Astrocyte (in vitro differentiated cells and primary cell): ENCODE results near the gene RNF111. TPM values are rescaled to one million over a fixed set of nuclear protein-coding genes. Genes with fewer than 3 reads are reported as not detected.

ENCODE experiments used
- DNase-seq: peaks from one replicate; pipeline ENCODE4 v3.0.0-alpha.2; 2010; ENCODE audit warnings: low read depth
- FAIRE-seq: peaks from 2 replicates; lab custom pipeline; 2011; peaks lifted over from hg19 to GRCh38; lab: Jason Lieb, UNC
- H2AFZ ChIP-seq: 2 replicates; pipeline ENCODE4 v1.6.0; 2012; ENCODE audit warnings: low read depth, low read length, inconsistent platforms
- H3K27ac ChIP-seq: 2 replicates; pipeline ENCODE4 v1.5.1; 2011; ENCODE audit warnings: low read depth, low read length, inconsistent platforms
- H3K27me3 ChIP-seq: 2 replicates; pipeline ENCODE4 v1.6.0; 2011; ENCODE audit warnings: low read length, inconsistent platforms; ENCODE audit not compliant: insufficient read depth
- H3K36me3 ChIP-seq: 2 replicates; pipeline ENCODE4 v1.5.1; 2011; ENCODE audit warnings: low read length, inconsistent platforms; ENCODE audit not compliant: insufficient read depth
- H3K4me1 ChIP-seq: 2 replicates; pipeline ENCODE4 v1.5.1; 2011; ENCODE audit warnings: low read length, inconsistent platforms; ENCODE audit not compliant: insufficient read depth
- H3K4me2 ChIP-seq: 2 replicates; pipeline ENCODE4 v1.6.0; 2012; ENCODE audit warnings: low read length, inconsistent platforms
- H3K4me3 ChIP-seq: 2 replicates; pipeline ENCODE4 v1.5.1; 2011; ENCODE audit warnings: low read depth, mild to moderate bottlenecking, low read length, inconsistent platforms; ENCODE audit not compliant: insufficient read depth
- H3K79me2 ChIP-seq: 2 replicates; pipeline ENCODE4 v1.6.0; 2012; ENCODE audit warnings: mild to moderate bottlenecking, low read length, inconsistent platforms; ENCODE audit not compliant: insufficient read depth
- H3K9ac ChIP-seq: 2 replicates; pipeline ENCODE4 v1.6.0; 2012; ENCODE audit warnings: mild to moderate bottlenecking, low read length, inconsistent platforms
- H3K9me3 ChIP-seq: 2 replicates; pipeline ENCODE4 v1.5.1; 2012; ENCODE audit warnings: low read depth, mild to moderate bottlenecking, low read length, inconsistent platforms; ENCODE audit not compliant: insufficient read depth
- H4K20me1 ChIP-seq: 2 replicates; pipeline ENCODE4 v1.6.0; 2012; ENCODE audit warnings: low read length, inconsistent platforms; ENCODE audit not compliant: insufficient read depth
- H3K27ac Mint-ChIP-seq: one replicate; pipeline ENCODE4 v1.8.0; 2021; ENCODE audit warnings: mild to moderate bottlenecking, mixed read lengths; ENCODE audit not compliant: unreplicated experiment
- H3K27me3 Mint-ChIP-seq: one replicate; pipeline ENCODE4 v1.8.0; 2021; ENCODE audit warnings: low read depth, mixed read lengths; ENCODE audit not compliant: unreplicated experiment
- H3K36me3 Mint-ChIP-seq: one replicate; pipeline ENCODE4 v1.8.0; 2021; ENCODE audit warnings: low read depth, mixed read lengths; ENCODE audit not compliant: unreplicated experiment
- H3K4me1 Mint-ChIP-seq: one replicate; pipeline ENCODE4 v1.8.0; 2021; ENCODE audit warnings: low read depth, mixed read lengths; ENCODE audit not compliant: unreplicated experiment
- H3K4me3 Mint-ChIP-seq: one replicate; pipeline ENCODE4 v1.8.0; 2021; ENCODE audit warnings: mild to moderate bottlenecking, moderate library complexity, mixed read lengths; ENCODE audit not compliant: unreplicated experiment
- H3K9me3 Mint-ChIP-seq: one replicate; pipeline ENCODE4 v1.8.0; 2021; ENCODE audit warnings: mild to moderate bottlenecking, mixed read lengths; ENCODE audit not compliant: unreplicated experiment
- EZH2 ChIP-seq: IDR thresholded peaks from 2 replicates; pipeline ENCODE4 v1.6.1; 2012; ENCODE audit warnings: mild to moderate bottlenecking, low read length, inconsistent platforms; ENCODE audit not compliant: insufficient read depth
- total RNA-seq: library from RNA; stranded (reverse); gene quantifications from 2 replicates; pipeline ENCODE4 v1.2.1, GENCODE V29; 2021
- TF ChIP-seq, protein P1 (sequence below): IDR thresholded peaks from 2 replicates; pipeline ENCODE4 v1.5.1; 2011; ENCODE audit warnings: low read depth, mild to moderate bottlenecking, inconsistent platforms, low read length, moderate library complexity; ENCODE audit not compliant: insufficient read depth

The RNF111 gene
- total RNA-seq, 1 donor from 2014 or later = 44.1 TPM

DNA sequence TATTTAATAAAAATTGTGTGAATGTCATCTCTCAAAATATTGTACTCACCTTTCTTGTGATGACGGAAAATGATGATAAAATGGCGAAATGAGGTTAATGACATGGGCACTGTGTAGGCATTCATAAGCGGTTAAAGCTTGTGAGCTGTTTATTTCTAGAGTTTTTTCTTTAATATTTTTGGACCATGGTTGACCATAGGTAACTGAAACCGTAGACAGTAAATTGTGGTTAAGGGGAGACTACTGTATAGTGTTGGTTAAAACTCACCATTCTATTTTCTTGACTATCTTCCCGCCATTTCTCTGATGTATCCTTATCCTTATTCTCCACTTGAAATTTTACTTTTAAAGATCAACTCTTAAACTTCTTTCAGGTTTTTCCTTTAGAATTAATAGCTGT, 14.5 kb downstream of the RNF111 start:
- FAIRE-seq (no peak), DNase-seq (no peak)
- Mint-ChIP-seq H3K27ac (no peak overlapping the region), H3K9me3 (no peaks in the 10 kb centered on the region), H3K4me1 (peaks cover 18% of the 10 kb centered on the region), H3K36me3 (peaks cover 6% of the 10 kb centered on the region), H3K27me3 (no peaks in the 10 kb centered on the region), H3K4me3 (no peak overlapping the region)
- H3K4me3 ChIP-seq = no peak overlapping the region
- peaks cover 97% of the 10 kb centered on the region for H3K79me2 ChIP-seq
- H2AFZ ChIP-seq = no peak overlapping the region
- H3K4me1 ChIP-seq = no peaks in the 10 kb centered on the region
- no peak overlapping the region for H3K4me2 ChIP-seq
- TF ChIP-seq EZH2 = no peak
- TF ChIP-seq, protein P1, sequence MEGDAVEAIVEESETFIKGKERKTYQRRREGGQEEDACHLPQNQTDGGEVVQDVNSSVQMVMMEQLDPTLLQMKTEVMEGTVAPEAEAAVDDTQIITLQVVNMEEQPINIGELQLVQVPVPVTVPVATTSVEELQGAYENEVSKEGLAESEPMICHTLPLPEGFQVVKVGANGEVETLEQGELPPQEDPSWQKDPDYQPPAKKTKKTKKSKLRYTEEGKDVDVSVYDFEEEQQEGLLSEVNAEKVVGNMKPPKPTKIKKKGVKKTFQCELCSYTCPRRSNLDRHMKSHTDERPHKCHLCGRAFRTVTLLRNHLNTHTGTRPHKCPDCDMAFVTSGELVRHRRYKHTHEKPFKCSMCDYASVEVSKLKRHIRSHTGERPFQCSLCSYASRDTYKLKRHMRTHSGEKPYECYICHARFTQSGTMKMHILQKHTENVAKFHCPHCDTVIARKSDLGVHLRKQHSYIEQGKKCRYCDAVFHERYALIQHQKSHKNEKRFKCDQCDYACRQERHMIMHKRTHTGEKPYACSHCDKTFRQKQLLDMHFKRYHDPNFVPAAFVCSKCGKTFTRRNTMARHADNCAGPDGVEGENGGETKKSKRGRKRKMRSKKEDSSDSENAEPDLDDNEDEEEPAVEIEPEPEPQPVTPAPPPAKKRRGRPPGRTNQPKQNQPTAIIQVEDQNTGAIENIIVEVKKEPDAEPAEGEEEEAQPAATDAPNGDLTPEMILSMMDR = no peak
- H3K36me3 ChIP-seq = peaks cover 8% of the 10 kb centered on the region
- peaks cover 82% of the 10 kb centered on the region for H4K20me1 ChIP-seq
- H3K9me3 ChIP-seq = no peaks in the 10 kb centered on the region
- no peak overlapping the region for H3K9ac ChIP-seq
- H3K27me3 ChIP-seq = no peaks in the 10 kb centered on the region
- no peak overlapping the region for H3K27ac ChIP-seq

DNA sequence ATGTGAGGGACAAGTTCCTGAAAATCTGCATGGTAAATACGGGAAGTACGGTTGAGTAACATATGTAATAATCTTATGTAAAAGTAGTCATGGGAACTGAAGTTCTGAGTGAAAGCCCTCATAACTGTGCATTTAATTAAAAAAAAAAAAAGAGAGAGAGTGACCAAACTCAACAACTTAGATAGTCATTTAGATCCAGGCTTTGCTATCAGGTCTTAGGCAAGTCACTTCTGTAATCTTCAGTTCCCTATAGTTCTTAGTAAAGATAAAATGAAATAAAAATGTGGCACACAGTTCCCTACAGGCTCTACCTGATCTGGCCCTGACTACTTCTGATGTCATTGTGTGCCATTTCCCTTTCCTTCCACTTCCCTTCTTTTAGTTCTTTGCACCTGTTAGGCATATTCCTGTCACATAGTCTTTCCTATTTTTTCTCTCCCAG, 15.0 kb downstream of the RNF111 start:
- Histone ChIP-seq H3K4me3 (no peak overlapping the region), H3K27me3 (no peaks in the 10 kb centered on the region), H3K36me3 (peaks cover 8% of the 10 kb centered on the region), H3K9me3 (no peaks in the 10 kb centered on the region), H3K79me2 (peaks cover 97% of the 10 kb centered on the region), H3K27ac (no peak overlapping the region), H4K20me1 (peaks cover 82% of the 10 kb centered on the region), H3K4me2 (no peak overlapping the region), H2AFZ (no peak overlapping the region), H3K4me1 (no peaks in the 10 kb centered on the region), H3K9ac (no peak overlapping the region)
- peaks cover 6% of the 10 kb centered on the region for H3K36me3 Mint-ChIP-seq
- H3K4me1 Mint-ChIP-seq = peaks cover 18% of the 10 kb centered on the region
- TF ChIP-seq, protein P1 = no peak
- no peak for TF ChIP-seq EZH2
- no peaks in the 10 kb centered on the region for H3K9me3 Mint-ChIP-seq
- H3K4me3 Mint-ChIP-seq = no peak overlapping the region
- DNase-seq (no peak), FAIRE-seq (no peak)
- no peak overlapping the region for H3K27ac Mint-ChIP-seq
- H3K27me3 Mint-ChIP-seq = no peaks in the 10 kb centered on the region

DNA sequence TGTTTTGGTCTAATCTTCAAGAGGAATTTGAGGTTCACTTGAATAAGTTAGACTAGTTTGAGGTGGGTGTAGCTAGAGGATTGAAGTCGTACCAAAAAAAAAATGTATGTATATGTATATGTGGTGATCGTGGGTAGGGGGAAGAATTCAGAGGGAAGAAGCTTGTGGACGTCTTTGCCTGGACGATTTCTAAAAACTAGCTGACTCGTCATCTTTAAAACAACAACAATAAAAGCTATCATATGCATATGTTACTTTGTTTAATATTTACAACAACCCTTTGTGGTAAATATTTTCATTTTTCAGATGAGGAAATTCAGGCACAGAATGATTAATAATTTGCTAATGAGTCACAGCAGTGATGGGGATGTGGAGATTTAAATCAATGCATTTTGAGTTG, 18.1 kb downstream of the RNF111 start:
- Mint-ChIP-seq H3K27ac (no peak overlapping the region), H3K27me3 (no peaks in the 10 kb centered on the region), H3K4me3 (no peak overlapping the region), H3K4me1 (peaks cover 18% of the 10 kb centered on the region), H3K9me3 (no peaks in the 10 kb centered on the region), H3K36me3 (peaks cover 6% of the 10 kb centered on the region)
- Histone ChIP-seq H3K27me3 (no peaks in the 10 kb centered on the region), H2AFZ (no peak overlapping the region), H3K27ac (no peak overlapping the region), H3K4me3 (no peak overlapping the region), H3K9me3 (no peaks in the 10 kb centered on the region), H3K9ac (no peak overlapping the region), H4K20me1 (peaks cover 73% of the 10 kb centered on the region), H3K36me3 (peaks cover 8% of the 10 kb centered on the region), H3K4me1 (no peaks in the 10 kb centered on the region), H3K79me2 (peaks cover 97% of the 10 kb centered on the region), H3K4me2 (no peak overlapping the region)
- DNase-seq (no peak), FAIRE-seq (no peak)
- TF ChIP-seq, protein P1 = no peak
- TF ChIP-seq EZH2 = no peak
